Upper lobe of left lung (tissue), 4 donors: ENCODE measurements around the gene EIPR1.

Experiments
- CTCF ChIP-seq, 6 experiments: fragments of 450-650 bp in 4 of 6; fragments of 200-600 bp in 2 of 6; sonication (generic) in 2 of 6; IDR thresholded peaks; one replicate each; pipeline ENCODE4 v1.5.1; 2016 to 2019; ENCODE audit warnings: antibody characterized with exemption in 6 of 6
- EP300 ChIP-seq, 4 donors: sonication (generic); formaldehyde crosslinking; IDR thresholded peaks; one replicate each; pipeline ENCODE4 v1.5.1; 2017; ENCODE audit warnings: antibody characterized with exemption in 4 of 4, control low read depth in 2 of 4
- POLR2A ChIP-seq, 4 donors: fragments of 450-650 bp; IDR thresholded peaks; one replicate each; pipeline ENCODE4 v1.5.1; 2016 to 2017; ENCODE audit warnings: antibody characterized with exemption in 4 of 4, mild to moderate bottlenecking in 2 of 4
- POLR2AphosphoS5 ChIP-seq, 2 donors: sonication (generic); formaldehyde crosslinking; IDR thresholded peaks; one replicate each; pipeline ENCODE4 v1.5.1; 2017; ENCODE audit warnings: antibody characterized with exemption in 2 of 2

GRCh38 chr2:3256605-3257004 is 121.0 kb downstream of the EIPR1 start:
- no peak for TF ChIP-seq EP300 (IDR thresholded peaks at IDR 0.05)
- TF ChIP-seq CTCF (IDR thresholded peaks at IDR 0.05): no peak
- TF ChIP-seq POLR2A (IDR thresholded peaks at IDR 0.05): no peak
- TF ChIP-seq POLR2AphosphoS5 (IDR thresholded peaks at IDR 0.05): no peak
